Measurements from ENCODE around the gene ZNF700. TPM values are rescaled to one million over a fixed set of nuclear protein-coding genes. Genes with fewer than 3 reads are reported as not detected.
"Not testable (repeated sequence)": the region's sequence is repeated elsewhere in the genome, so short reads cannot be mapped to it uniquely, and the experiment has no call there.

The ZNF700 gene
- total and polyA plus RNA-seq, 9 donors: 6.7 to 22.3 (median 12.2) TPM

DNA sequence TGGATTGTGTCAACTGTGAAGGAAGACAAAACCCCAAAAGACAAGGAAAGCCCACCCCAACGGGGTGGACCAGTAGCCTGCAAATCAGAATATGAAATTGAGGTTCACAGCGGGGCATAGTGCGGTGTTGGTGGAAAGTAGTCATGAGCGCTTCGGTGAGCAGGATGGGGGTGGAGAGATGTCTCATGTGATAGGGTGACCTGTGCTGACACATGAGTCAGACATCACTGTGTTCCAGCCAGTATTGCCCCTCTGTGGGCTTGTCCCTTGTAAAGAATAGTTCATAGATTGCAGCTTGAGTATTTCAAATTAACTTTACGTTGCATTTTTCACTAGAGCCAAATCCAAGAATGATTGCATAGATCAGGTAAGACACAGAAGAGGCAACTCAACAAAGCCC is 30.1 kb upstream of the ZNF700 start:
- Histone ChIP-seq H3K4me3 (no peak overlapping the region), H3K27ac (no peak overlapping the region), H3K27me3 (no peaks in the 10 kb centered on the region), H3K9me3 (peaks cover 0 to 13% of the 10 kb centered on the region in 2 donors), H3K4me1 (ENCODE audit: insufficient read depth) (no peaks in the 10 kb centered on the region), H3K36me3 (no peaks in the 10 kb centered on the region)
- no peak for DNase-seq
- TF ChIP-seq POLR2A (IDR thresholded peaks at IDR 0.05) (no peak), EP300 (IDR thresholded peaks at IDR 0.05) (no peak)
- TF ChIP-seq, protein P1, sequence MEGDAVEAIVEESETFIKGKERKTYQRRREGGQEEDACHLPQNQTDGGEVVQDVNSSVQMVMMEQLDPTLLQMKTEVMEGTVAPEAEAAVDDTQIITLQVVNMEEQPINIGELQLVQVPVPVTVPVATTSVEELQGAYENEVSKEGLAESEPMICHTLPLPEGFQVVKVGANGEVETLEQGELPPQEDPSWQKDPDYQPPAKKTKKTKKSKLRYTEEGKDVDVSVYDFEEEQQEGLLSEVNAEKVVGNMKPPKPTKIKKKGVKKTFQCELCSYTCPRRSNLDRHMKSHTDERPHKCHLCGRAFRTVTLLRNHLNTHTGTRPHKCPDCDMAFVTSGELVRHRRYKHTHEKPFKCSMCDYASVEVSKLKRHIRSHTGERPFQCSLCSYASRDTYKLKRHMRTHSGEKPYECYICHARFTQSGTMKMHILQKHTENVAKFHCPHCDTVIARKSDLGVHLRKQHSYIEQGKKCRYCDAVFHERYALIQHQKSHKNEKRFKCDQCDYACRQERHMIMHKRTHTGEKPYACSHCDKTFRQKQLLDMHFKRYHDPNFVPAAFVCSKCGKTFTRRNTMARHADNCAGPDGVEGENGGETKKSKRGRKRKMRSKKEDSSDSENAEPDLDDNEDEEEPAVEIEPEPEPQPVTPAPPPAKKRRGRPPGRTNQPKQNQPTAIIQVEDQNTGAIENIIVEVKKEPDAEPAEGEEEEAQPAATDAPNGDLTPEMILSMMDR (IDR thresholded peaks at IDR 0.05): no peak
- 97 to 98% (median 98%) methylated on average over 6 of the region's 6 CpGs for WGBS, 3 donors
- intact Hi-C loops (cut with DNase I): loop anchor here in 1 of 4 donors (2.0 kb wide), 1 partner anchor 40 kb away; no protein-coding TSS in a partner anchor

DNA sequence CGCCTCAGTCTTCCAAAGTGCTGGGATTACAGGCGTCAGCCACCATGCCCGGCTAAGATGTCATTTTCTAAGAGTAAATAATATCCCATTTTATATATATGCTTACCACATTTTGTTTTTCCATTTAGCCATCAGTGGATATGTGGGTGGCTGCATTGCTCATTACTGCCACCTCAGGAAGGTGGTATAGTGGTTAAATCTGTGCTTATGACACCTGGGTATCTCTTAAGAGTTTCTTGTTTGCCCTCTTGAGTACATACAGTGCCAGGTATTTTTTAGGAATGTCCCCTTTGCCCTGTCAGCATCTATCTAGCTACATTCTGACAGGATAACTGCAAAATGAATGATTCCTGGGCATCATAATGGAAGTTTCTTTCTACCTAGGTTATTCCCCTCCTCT is 22.7 kb upstream of the ZNF700 start:
- H3K9me3 ChIP-seq: peaks cover 7 to 75% of the 10 kb centered on the region in 2 donors
- intact Hi-C loops (cut with DNase I): no loop called here
- no peak overlapping the region for H3K4me3 ChIP-seq
- no peak for DNase-seq
- no peak overlapping the region for H3K27ac ChIP-seq
- WGBS, 3 donors: 97 to 99% (median 98%) methylated on average over 3 of the region's 3 CpGs
- H3K4me1 ChIP-seq (ENCODE audit: insufficient read depth): no peaks in the 10 kb centered on the region
- no peaks in the 10 kb centered on the region for H3K27me3 ChIP-seq
- TF ChIP-seq, protein P1 (IDR thresholded peaks at IDR 0.05): no peak
- TF ChIP-seq POLR2A (IDR thresholded peaks at IDR 0.05) (no peak), EP300 (IDR thresholded peaks at IDR 0.05) (no peak)
- H3K36me3 ChIP-seq: peaks cover 2% of the 10 kb centered on the region

DNA sequence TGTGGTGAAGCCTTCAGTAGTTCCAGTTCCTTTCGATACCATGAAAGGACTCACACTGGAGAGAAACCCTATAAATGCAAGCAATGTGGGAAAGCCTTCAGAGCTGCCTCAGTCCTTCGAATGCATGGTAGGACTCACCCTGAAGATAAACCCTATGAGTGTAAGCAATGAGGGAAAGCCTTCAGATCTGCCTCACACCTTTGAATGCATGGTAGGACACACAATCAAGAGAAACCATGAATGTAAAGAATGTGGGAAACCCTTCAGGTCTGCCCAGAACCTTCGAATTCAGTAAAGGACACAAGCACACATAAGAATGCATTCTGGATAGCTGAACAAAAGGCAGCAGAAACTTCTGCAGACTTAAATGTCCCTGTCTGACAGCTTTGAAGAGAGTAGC is 19.0 kb upstream of the ZNF700 start:
- intact Hi-C loops (cut with DNase I): no loop called here
- no peaks in the 10 kb centered on the region for H3K27me3 ChIP-seq
- H3K4me3 ChIP-seq: no peak overlapping the region
- no peak for DNase-seq
- TF ChIP-seq EP300 (IDR thresholded peaks at IDR 0.05) (no peak), POLR2A (IDR thresholded peaks at IDR 0.05) (no peak)
- TF ChIP-seq, protein P1 (IDR thresholded peaks at IDR 0.05): no peak
- WGBS, 3 donors: 95 to 99% (median 97%) methylated on average over 3 of the region's 3 CpGs
- peaks cover 2% of the 10 kb centered on the region for H3K36me3 ChIP-seq
- no peak overlapping the region for H3K27ac ChIP-seq
- no peaks in the 10 kb centered on the region for H3K4me1 ChIP-seq (ENCODE audit: insufficient read depth)
- H3K9me3 ChIP-seq: peaks cover 7 to 54% of the 10 kb centered on the region in 2 donors

DNA sequence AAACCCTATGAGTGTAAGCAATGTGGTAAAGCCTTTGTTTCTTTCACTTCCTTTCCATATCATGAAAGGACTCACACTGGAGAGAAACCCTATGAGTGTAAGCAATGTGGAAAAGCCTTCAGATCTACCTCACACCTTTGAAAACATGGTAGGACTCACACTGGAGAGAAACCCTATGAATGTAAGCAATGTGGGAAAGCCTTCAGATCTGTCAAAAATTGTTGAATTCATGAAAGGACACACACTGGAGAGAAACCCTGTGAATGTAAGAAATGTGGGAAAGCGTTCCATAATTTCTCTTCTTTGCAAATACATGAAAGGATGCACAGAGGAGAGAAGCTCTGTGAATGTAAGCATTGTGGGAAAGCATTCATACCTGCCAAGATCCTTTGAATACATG is 13.0 kb upstream of the ZNF700 start:
- H3K4me3 ChIP-seq; H3K4me1 ChIP-seq (ENCODE audit: insufficient read depth); H3K27me3 ChIP-seq; DNase-seq; H3K36me3 ChIP-seq; intact Hi-C loops (cut with DNase I); H3K27ac ChIP-seq: not testable (repeated sequence)
- H3K9me3 ChIP-seq: peaks cover 3 to 13% of the 10 kb centered on the region in 2 donors
- 90 to 100% (median 98%) methylated on average over 1 of the region's 1 CpG for WGBS, 3 donors

DNA sequence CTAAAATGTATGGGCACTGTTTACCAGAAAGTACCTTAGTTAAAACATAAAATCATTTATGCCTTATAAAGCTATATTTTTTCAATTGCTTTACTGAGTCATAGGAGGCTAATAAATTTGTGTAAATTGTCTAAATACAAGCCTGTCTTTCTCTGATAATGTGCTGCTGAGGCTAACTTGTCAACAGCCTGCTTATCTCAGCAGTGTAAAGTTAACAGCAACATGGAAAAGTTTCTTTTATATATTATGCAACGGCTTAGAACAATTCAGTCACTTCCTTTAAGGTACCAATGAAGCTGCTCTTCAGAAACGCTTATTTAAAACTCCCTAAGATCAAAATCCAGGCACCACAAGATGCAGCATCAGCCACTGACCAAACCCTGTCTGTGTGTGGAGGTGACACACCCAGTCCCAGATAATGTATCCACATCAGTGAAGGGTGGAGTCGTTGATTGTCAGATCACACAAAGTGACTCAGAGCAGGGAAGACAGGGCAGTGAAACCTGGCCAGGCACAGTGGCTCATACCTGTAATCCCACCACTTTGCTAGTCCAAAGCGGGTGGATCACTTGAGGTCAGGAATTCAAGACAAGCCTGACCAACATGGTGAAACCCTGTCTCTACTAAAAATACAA is 10.4 kb upstream of the ZNF700 start:
- WGBS, 3 donors: 86 to 92% (median 89%) methylated on average over 4 of the region's 4 CpGs
- H3K4me3 ChIP-seq; H3K4me1 ChIP-seq (ENCODE audit: insufficient read depth); H3K36me3 ChIP-seq; H3K27ac ChIP-seq; intact Hi-C loops (cut with DNase I); DNase-seq; H3K27me3 ChIP-seq: not testable (repeated sequence)
- peaks cover 3 to 13% of the 10 kb centered on the region in 2 donors for H3K9me3 ChIP-seq
